Osteocyte (in vitro differentiated cells): ENCODE measurements around the gene CDK5R2. TPM values are rescaled to one million over a fixed set of nuclear protein-coding genes. Genes with fewer than 3 reads are reported as not detected.

Experiments
- DNase-seq: peaks from one replicate; pipeline ENCODE4 v3.0.0; 2021; ENCODE audit warnings: mixed read lengths; ENCODE audit not compliant: unreplicated experiment; ENCODE audit errors: extremely low spot score
- H3K27ac Mint-ChIP-seq: one replicate; pipeline ENCODE4 v1.8.0; 2021; ENCODE audit warnings: mild to moderate bottlenecking, mixed read lengths; ENCODE audit not compliant: unreplicated experiment
- H3K27me3 Mint-ChIP-seq: one replicate; pipeline ENCODE4 v1.8.0; 2021; ENCODE audit warnings: mixed read lengths; ENCODE audit not compliant: unreplicated experiment
- H3K36me3 Mint-ChIP-seq: one replicate; pipeline ENCODE4 v1.8.0; 2021; ENCODE audit warnings: mixed read lengths; ENCODE audit not compliant: unreplicated experiment
- H3K4me1 Mint-ChIP-seq: one replicate; pipeline ENCODE4 v1.8.0; 2021; ENCODE audit warnings: mixed read lengths; ENCODE audit not compliant: unreplicated experiment
- H3K4me3 Mint-ChIP-seq: one replicate; pipeline ENCODE4 v1.8.0; 2021; ENCODE audit warnings: mild to moderate bottlenecking, moderate library complexity, mixed read lengths; ENCODE audit not compliant: unreplicated experiment
- H3K9me3 Mint-ChIP-seq: one replicate; pipeline ENCODE4 v1.8.0; 2021; ENCODE audit warnings: mixed read lengths; ENCODE audit not compliant: unreplicated experiment
- CTCF ChIP-seq: fragments of 200-600 bp; sonication (generic); IDR thresholded peaks from 2 replicates; pipeline ENCODE4 v1.5.0; 2021; ENCODE audit warnings: antibody characterized with exemption, mild to moderate bottlenecking, moderate library complexity
- total RNA-seq: library from RNA; stranded (reverse); gene quantifications from 2 replicates; pipeline ENCODE4 v1.2.1, GENCODE V29; 2021

Gene CDK5R2
- total RNA-seq, 1 donor from 2014 or later: not detected

DNA sequence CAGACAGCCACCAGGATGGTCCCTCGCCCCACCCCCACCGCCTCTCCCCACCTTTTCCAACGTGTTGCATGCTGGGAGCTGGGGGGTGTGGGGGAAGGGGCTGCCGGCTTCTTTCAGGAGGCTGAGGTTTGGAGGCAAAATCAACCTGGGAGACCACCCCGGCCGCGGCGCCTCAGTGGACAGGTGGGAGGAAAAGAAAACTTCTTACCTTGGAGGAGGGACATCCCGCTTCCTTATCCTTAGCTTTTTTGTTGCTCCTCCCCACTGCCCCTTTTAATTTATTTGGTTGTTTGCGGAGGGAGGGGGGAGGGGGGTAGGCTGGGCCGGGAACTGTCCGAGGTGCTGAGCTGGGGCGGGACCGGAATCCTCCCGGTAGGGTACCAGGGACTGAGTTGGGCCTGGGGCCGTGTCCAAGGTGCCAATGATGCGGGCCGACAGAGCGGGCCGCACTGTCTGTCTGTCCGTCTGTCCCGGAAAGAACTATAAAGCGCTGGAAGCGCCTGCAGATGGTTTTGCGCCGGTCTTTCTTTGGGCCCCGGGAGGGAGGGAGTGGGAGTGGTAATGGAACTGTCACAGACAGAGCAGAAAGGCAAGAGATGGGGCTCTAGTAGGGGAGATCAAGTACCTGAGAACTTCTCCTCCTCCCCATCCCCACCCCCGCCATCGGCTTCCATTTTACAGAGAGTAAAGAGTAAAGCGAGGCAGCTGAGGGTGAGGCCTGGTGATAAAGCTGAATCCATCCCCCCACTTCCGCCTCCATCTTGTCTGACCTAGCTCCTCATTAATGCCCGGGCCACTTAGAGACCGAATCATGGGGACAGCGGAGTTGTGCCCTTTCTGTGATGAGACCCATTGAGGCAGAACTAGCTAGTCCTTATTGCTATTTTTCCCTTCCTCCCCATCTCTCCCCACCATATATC lies 2.4 kb downstream of the CDK5R2 start:
- H3K27me3 Mint-ChIP-seq: peaks cover 76% of the 10 kb centered on the region
- no peak for TF ChIP-seq CTCF
- H3K4me3 Mint-ChIP-seq: no peak overlapping the region
- DNase-seq: no peak
- H3K36me3 Mint-ChIP-seq: no peaks in the 10 kb centered on the region
- no peaks in the 10 kb centered on the region for H3K9me3 Mint-ChIP-seq
- H3K4me1 Mint-ChIP-seq: peaks cover 17% of the 10 kb centered on the region
- H3K27ac Mint-ChIP-seq: no peak overlapping the region

DNA sequence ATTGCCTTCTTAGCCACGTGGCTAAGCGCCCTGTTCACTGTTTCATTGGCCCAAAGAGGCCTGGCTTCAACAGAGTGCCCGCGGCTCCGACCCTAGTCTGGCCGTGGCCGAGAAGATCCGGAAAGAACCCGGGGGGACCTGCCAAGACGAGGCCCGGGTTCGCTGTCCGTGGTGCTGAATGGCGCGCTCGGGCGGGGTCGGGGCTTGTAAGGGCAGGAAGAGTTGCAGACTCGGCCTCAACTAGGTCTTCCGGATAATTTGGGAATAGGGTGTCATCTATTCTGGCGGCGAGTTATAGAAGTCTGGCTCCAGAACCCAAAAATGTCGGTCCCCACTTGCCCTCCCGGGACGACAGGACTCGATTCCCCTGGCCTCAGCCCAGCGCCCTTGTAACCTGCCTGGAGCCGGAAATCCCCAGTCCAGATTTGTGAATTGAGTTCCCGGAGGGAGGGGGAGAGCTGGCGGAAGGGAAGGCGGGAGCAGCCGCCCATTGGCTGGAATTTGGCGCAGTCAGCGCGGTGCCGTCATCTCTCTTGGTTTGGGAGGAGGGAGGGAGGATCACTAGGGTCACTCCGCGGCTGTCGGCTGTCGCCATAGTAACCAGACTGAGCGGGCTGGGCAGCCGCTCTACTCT lies 3.5 kb downstream of the CDK5R2 start:
- Mint-ChIP-seq H3K4me1 (peaks cover 17% of the 10 kb centered on the region), H3K27ac (no peak overlapping the region), H3K27me3 (peaks cover 71% of the 10 kb centered on the region), H3K9me3 (no peaks in the 10 kb centered on the region), H3K4me3 (no peak overlapping the region), H3K36me3 (no peaks in the 10 kb centered on the region)
- TF ChIP-seq CTCF: no peak
- DNase-seq: no peak

GRCh38 chr2:218963601-218964000 lies 4.1 kb downstream of the CDK5R2 start:
- no peak for DNase-seq
- Mint-ChIP-seq H3K4me1 (peaks cover 17% of the 10 kb centered on the region), H3K27ac (no peak overlapping the region), H3K9me3 (no peaks in the 10 kb centered on the region), H3K36me3 (no peaks in the 10 kb centered on the region), H3K27me3 (peaks cover 68% of the 10 kb centered on the region), H3K4me3 (no peak overlapping the region)
- no peak for TF ChIP-seq CTCF

DNA sequence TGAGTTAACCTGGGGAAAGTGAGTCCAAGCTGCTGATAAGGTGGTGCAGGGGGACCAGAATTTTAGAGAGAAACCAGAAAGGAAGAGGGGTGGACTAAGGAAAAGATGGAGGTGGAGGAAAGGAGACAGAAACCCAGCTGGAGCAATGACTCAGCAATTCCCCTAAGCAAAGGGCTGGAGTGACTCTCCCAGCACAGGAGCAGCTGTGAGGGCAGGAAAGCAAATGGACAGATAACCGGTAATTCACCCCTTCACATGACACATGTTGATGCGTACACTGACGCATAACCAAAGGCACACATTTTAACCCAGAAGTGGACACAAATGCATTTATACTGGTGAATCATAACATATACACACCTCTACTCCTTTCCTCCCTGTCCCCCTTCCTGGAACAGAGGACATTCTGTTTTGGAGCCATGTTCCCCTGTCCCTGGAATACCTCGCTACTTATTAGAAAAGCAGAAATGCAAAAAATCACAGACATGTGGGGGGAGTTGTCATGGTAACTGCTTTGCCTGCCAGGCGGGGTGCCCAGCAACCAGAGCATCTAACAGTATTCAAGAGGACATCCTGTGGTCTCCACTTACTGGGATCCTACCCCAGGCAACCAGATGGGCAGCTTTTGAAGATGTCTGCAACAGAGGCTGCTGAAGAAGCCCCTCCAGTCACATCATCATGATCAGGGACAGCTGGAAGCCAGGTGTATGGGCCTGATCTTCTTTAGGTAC lies 4.7 kb downstream of the CDK5R2 start:
- H3K27me3 Mint-ChIP-seq: peaks cover 67% of the 10 kb centered on the region
- no peaks in the 10 kb centered on the region for H3K9me3 Mint-ChIP-seq
- no peaks in the 10 kb centered on the region for H3K36me3 Mint-ChIP-seq
- DNase-seq: no peak
- TF ChIP-seq CTCF: no peak
- H3K27ac Mint-ChIP-seq: no peak overlapping the region
- no peak overlapping the region for H3K4me3 Mint-ChIP-seq
- H3K4me1 Mint-ChIP-seq: peaks cover 13% of the 10 kb centered on the region

DNA sequence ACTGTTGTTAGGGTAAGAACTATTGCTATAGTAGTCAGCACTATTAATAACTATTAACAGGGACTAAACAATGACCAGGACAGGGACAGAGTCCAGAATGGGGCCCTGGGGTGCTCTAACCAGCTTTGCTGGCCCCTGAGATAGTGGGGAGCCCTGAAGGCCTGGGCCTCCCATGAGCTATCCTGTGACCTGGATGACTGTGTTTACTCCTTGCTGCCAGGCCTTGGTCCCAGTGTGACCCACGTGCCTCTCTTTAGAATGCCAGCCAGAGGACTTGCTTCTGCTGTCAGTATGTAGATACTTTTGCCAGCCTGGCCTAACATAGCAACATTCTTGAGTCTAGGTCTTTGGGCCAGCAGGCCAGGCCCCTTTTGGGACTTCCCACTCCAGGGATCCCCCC lies 11.4 kb downstream of the CDK5R2 start:
- TF ChIP-seq CTCF: no peak
- Mint-ChIP-seq H3K36me3 (no peaks in the 10 kb centered on the region), H3K27ac (no peak overlapping the region), H3K9me3 (no peaks in the 10 kb centered on the region), H3K27me3 (peaks cover 66% of the 10 kb centered on the region), H3K4me1 (no peaks in the 10 kb centered on the region), H3K4me3 (no peak overlapping the region)
- DNase-seq: no peak
